B cell (primary cell): ENCODE data around the gene SELE.

Experiments used
- CTCF ChIP-seq: fragments of 200-600 bp; IDR thresholded peaks from one replicate; pipeline ENCODE4 v1.8.0; 2022; ENCODE audit warnings: antibody characterized with exemption, mild to moderate bottlenecking
- EZH2 ChIP-seq: IDR thresholded peaks from 2 replicates; pipeline ENCODE4 v1.6.1; 2012; ENCODE audit warnings: borderline replicate concordance, low read depth, mild to moderate bottlenecking, moderate library complexity, low read length; ENCODE audit not compliant: insufficient read depth, poor library complexity, severe bottlenecking

GRCh38 chr1:169746550-169746949, 12.7 kb upstream of the SELE start:
- TF ChIP-seq CTCF (no peak), EZH2 (no peak)
